GM12892 (cell line): Measurements from ENCODE around the gene GNA15.

ENCODE experiments used
- POLR2A ChIP-seq: IDR thresholded peaks from 2 replicates; pipeline ENCODE4 v1.6.1; 2011; ENCODE audit warnings: low read depth, low read length, control low read depth
- POLR2AphosphoS5 ChIP-seq: IDR thresholded peaks from 2 replicates; pipeline ENCODE4 v1.6.1; 2011; ENCODE audit warnings: low read depth, low read length, control low read depth

DNA sequence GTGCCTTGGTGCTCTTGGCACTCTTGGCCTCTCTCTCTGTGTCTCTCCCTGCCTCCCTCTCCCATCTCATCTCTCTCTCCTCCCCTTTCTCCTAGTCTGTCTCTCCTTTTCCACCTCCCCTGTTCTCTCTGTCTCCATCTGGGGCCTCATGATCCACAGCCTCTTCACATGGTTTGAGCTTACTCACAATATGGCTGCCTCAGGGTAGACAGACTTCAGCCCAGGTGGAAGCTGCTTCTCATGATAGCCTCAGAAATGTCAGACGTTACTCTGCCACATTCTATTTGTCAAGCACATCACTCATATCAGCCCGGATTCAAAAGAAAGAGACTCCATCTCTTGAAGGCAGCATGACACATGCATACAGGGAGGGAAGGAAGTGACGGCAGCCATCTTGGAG is 24.4 kb downstream of the GNA15 start:
- no peak for TF ChIP-seq POLR2AphosphoS5
- TF ChIP-seq POLR2A: no peak
